HG03064 (cell line): ENCODE data around the gene GAN.
"Not testable (repeated sequence)": the region's sequence is repeated elsewhere in the genome, so short reads cannot be mapped to it uniquely, and the experiment has no call there.

Experiments used
- ATAC-seq: cut with Tn5 transposase; IDR thresholded peaks from one replicate; pipeline ENCODE4 v1.9.1; 2021; ENCODE audit warnings: low read depth; ENCODE audit not compliant: unreplicated experiment

Gene GAN

DNA sequence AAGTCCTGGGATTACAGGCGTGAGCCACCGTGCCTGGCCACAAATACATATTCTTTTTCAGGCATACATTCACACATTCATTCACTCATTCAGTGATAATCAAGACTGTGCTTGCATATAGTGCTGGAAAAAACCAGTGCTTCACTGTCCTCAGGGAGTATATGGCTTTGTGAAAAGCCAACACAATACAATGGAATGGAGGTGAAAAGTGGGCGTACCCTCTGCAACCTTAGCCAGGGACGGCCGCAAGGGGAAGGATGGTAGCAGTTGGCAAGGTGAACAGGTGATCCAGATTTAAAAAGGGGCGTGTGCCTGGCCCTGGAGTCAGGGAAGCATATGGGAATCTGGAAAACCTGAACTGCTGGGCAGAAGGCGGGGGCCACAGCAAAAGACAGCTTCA is 18.1 kb upstream of the GAN start:
- no peak for ATAC-seq

DNA sequence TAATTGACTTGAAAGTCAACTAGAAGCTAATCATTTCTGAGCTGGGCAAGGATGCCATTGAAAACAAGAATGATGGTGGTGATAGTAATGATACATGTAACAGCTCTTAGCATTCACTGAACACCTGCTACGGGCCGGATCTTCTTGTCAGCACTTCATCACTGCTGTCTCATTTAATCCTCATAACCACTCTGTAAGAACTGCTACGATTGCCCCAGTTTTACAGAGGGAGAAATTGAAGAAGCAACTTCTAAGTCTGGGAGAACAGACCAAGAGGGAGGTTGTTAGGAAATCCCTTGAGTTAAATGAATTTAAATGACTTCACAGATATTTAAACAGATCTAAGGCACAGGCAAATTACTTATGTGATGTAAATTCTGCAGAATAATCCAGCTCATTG is 7.0 kb upstream of the GAN start:
- ATAC-seq, result no peak

DNA sequence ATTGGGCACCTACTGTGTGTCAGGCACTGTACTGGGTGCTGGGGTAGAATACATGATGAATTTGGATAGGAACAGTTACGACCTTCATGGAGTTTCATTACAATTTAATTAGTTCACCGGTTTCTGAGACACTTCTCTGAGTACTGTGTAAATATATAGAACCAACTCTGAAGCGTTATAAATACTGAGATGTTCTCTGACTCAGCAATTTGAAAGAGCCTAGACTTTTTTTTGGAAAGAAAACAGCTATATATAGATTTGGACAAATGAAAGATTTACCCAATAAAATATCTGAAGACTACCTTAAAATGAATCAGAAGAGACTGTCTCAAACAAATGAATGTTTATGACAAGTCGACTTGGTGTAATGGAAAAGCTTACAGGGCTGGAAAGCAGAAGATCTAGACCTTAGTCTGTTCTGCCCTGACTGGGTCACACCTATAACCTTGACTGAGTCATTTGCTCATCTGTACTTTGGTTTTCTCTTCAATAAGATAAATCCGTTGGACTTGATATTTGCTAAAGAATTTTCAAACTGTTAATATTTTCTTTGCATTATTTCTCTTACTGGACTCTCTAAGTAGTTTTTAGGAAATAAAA is 4.6 kb upstream of the GAN start:
- ATAC-seq, result no peak

DNA sequence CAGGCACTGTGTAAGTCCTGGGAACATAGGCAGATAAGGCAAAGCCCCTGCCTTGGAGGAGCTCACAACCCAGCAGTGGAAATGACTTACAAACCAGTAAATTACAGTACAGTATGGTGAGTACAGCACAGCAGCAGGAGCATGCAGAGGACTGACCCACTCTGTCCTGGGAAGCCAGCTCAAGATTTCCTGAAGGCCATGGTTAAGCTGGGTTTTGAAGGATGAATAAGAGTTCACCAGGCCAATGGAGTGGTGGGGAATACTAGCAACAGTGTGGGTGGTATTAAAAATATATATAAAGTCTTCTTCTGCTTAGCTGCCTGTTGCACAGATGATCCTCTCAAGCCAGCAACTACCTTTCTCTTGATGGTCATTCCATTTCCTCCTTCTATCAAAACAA is 3.0 kb upstream of the GAN start:
- ATAC-seq, result no peak

DNA sequence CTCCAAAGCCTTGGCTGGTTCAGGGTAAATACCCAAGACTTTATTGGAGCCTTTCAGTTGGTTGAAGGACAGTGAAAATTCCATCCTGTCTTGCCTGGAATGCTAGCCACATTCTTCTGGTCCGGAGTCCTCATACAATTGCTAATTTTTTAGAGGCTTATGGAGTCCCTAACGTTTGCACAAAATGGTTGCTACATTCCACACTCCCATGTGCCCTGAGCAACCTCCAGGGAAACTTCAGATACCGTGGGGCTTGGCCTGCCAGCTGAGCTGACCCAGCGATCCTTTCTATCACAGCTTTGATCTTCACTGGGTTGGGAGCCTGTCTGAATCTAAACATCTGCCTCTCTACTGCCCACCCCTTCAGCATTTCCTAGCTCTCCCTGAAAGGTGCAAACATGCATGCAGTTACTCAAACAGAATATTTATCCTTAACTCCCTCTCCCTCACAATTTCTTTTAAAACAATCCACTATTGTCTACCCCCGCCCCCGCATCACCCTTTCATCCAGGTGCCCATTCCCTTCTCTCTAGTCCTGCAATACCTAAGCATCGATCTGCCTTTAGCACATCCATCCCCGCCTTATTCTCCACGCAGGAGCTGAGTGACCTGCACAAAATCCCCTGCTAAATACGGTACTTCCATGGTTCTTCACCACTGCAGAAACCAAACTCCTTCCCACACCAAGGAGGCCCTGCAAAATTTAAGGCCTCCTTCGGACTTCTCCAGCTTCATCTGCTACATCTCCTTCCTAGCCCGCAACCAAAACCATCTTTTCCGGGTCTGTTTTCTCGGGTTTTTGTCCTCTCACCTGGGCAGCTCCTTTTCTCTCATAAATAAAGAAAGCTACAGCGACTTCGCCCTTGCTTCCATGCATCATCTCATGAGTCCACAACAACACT is 810 bp upstream of the GAN start:
- ATAC-seq, result no peak

DNA sequence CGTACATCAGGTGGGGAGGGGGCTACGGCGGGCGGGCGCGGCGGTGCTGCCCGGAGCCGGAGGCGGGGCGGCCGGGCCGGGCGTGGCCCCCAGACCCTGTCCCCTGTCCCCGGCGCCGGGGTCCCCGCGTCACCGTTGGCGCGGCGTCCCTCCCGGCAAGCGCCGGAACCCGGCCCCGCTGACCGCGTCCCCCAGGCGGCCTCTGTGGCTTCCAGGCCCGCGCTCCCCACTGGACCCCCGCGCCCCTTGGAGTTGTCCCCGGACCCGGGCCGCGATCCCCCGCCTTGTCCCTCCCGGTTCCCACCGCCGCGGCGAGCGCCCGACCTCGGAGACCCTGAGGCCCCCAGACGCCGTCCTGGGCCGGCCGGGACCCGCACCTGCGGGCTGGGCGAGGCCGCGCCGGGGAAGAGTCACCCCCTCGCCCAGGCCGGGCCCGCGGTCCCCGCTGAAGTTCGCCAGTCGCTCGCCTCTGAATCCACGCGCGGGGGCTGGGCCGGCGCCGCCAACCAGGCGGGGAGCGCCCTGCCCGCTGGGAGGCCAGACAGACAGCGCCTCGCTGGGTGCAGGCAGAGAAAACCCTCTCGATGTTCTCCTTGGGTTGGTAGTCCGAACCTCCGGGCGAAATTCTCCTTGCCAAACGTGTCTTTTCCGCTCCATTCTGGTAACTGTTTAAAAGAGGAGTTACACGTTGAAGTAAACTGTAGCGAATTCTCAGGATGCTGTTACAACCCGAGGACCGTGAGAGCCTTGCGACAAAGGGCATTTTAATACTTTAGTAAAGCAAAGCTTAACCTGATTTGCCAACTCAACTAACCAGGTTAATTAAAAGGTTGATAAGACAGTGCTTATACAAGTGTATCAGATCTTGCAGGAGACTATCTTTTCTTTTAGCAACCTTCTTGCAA is 761 bp downstream of the GAN start:
- ATAC-seq, result peak; percentile 26

DNA sequence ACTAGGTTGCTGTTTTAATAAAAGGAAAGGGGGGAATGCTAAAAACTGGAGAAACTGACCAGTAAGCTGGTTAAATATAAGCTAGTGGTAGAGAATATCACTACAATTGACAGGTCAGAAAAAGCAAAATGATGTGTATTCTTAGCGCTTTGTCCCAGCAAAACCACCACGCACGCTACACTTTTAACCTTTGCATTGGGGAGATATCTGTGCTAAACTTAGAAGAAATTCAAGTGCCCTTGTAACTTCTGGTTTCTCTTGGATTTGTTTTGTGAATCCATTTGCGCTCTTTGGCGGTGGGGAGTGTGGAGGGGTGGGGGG is 1.4 kb downstream of the GAN start:
- ATAC-seq, result no peak

DNA sequence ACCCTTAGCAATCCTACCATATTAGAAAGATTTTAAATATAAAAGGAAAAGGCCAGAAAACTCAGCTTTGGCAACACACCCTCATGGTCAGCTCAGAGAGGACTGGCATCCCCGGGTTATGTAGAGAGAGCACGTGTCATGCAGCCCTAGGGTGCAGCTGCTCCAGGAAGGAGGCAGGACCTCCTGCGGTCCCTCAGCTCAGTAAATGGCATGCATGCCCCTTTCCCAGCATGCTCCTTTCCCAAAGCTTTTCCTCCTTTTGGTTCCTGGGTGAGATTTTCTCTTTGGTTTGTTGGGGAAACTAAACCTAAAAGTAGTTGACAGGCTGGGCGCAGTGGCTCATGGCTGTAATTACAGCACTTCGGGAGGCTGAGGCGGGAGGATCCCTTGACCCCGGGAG is 3.9 kb downstream of the GAN start:
- no peak for ATAC-seq

DNA sequence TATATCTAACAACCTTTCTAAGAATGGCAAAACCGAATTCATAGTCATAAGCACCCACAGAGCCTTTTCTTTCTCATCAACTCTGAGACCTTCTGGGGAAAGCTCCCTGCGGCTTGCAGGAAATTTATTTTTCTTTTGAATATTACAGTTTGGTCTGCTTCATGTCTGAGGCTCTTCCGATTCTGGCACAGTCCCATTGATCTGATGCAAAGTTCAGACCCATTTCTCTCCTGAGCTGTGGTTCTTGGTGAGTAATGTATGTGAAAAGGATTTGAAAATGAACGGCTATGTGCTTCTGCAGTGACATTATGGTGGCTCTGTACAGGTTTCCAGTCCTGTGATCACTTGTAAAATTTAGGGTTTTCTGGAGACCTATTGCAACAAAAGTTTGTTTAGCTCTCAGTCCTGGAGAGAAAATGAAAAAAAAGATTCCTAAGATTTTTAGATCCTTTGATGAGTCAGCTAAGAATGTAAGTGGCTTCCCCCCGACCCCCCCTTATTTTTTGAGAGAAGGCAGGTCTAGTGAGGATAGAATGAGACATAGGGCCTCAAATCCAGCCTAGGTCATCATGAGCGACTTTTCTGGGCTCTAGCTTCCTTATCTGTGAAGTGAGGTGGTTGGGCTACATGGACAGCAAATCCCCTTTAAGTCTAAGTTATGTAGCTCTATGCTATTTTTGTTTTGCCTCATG is 4.6 kb downstream of the GAN start:
- ATAC-seq, result no peak

DNA sequence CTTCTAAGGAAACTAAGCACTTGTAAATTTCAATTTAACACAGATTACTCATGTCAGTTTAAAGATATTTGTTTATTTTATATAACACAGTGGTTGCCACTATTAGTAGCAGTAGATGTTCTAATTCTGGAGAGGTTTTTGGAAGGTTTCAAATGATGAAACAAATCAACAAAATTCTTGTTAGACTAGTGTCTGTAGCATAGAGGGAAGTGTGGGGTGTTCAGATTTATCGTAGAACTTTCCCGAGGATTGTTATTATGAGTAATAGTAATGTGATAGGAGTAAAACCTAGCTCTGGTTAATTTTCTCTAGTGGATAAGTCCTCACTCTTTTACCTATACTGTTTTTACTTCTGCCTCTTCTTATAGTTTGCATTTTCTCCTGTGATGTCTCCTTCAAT is 6.3 kb downstream of the GAN start:
- ATAC-seq, result no peak

DNA sequence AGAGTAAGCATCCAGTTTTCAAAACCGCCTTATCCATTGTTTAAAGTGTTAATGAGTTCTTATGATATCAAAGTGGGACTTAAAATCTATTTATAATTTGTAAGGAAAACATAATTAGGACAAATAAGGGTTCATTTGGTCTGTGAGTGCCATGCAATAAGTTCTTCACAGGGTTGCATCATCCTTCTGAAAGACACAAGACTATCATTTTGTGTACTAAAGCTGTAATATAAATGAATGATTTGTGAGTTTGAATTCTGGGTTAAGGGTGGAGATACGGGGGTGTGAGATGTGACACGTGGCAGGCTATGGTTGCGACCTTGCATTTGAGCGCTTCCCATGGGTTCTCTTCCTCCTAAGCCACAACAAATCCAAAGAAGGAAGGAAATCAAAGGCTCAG is 6.8 kb downstream of the GAN start:
- no peak for ATAC-seq

DNA sequence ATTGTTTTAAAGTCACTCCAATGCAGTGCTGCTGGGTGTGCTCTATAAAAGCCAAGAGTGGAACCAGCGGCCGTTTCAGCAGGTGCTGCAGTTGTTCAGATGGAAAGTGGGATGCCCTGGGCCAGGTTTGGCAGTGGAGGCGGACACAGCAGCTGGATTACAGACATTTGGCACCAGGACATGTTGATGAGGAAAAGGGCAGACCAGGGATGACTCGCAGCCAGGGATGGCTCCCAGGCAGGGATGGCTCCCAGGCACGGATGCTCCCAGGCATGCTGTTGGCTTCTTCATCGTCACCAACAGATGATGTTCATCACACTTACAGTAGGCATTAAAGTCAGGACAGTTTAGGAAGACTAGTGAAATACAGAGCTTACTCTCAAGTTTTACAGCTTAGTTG is 10.0 kb downstream of the GAN start:
- ATAC-seq, result no peak

DNA sequence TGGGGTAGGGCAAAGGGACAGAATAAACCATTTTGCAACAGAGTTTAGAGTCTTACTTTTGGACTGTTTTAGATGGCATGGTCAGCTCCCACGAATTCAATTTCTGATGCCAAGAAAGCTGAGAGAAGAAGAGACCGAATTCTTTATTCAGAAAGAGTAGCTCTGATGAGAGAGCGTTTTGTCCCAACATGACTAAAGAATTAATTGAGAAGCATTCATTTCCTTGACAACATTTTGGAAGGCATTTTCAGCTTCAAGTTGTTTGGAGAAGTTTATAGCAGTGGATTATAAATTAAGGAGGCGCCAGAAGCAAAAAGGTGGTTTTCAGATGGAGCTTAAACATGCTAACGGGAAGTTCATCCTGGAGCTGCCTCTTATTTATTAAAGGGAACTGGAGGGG is 12.2 kb downstream of the GAN start:
- ATAC-seq, result no peak

DNA sequence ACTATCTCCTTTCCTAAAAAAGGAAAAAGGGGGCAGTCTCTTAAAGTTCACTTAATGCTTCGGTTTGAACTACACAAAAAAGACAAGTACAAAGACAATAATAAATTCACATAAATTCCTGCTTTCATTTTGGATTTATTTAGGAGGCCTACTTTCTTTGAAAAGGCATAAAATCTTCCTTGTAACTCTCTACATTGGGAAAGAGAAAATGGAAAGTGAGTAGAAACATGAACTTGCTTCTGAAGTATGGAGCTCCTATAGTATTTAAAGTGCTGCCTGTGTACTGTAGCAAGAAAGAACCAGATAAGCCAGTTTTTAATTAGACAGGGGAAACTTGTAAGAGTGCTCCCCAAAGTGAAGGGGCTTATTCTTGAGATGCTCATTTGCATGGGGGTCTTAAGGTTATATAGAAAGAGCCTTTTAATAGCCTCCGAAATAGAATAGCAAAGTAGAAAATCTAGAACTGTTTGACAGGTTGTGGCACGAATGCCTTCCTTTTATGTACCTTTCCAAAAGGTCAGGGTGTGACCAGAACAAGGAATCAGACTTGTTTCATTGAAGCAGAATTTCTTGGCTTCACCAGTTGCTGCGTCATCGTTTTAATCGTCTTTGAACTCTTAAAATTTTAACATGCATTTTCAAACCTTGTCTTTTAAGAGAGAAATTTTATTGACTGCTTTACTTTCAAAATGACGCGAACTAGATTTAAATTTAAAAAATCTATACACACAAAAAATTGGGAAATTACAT is 12.9 kb downstream of the GAN start:
- no peak for ATAC-seq

DNA sequence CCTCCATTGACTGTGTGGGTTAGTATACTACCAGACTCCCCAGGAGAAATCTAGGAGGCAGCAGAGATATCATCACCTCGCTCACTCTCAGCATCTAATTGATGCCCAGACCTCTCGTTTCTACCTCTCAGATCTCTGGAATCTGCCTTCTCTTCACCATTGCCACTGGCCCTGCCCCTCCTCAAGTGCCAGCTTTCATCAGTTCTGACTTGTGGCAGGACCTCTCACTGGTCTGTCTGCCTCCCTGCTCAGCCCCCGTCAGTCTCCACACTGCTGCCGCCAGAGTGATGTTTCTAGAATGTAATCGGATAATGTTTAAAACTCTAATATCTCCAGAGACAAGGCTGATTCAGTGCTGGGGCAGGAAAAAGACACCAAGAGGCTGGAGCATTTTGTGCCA is 15.2 kb downstream of the GAN start:
- ATAC-seq, result no peak

DNA sequence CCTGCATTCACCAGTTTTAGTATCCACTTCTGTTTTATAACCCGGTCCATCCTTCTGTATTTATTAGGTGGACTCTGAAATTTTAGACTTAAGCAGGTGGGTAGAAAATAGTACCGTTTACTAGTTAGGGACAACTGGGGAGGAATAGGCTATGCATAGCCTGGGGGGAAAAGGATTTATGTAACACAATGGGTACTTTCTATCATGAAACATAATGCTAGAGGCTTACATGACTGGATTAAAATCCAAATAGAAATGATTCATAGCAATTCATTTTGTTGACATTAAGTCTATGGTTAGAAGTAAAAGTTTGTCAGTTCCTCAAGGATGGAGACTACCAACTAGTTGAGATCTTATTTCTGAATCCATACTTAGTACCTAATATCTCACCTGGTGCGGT is 18.6 kb downstream of the GAN start:
- ATAC-seq, result no peak

DNA sequence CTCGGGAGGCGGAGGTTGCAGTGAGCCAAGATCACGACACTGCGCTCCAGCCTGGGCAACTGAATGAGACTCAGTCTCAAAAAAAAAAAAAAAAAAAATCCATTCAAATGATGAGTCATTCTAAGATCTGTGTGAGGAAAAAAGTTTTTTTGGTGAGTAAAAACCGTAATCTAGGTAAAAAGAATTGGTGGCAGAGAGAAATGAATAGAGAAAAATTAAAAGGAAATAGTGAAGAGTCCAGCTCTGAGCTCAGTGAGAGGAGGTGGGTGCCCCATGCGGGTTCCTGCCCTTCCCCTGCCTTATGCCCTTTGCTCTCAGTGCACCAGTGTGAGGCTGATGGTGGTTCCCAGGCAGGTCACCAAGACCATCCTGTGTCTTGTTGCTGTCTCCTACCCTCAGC is 20.9 kb downstream of the GAN start:
- ATAC-seq, result no peak

DNA sequence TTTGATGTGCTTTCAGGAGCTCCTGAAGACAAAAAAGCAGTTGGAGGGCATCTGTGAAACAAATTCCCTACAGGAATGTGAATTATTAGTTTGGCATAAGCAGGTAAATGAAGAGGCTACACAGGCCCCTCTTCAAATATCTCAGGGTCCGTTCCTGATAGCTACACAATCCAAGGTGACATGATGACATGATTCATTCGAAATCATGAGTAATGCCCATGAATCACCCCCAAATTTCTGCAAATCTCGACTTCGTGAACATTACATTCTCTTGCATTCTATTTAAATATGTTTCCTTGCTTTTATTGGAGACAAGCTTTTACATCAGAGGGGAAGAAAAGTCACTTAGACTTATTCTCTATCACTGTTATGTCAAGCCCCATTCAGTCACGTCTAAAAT is 22.3 kb downstream of the GAN start:
- no peak for ATAC-seq

DNA sequence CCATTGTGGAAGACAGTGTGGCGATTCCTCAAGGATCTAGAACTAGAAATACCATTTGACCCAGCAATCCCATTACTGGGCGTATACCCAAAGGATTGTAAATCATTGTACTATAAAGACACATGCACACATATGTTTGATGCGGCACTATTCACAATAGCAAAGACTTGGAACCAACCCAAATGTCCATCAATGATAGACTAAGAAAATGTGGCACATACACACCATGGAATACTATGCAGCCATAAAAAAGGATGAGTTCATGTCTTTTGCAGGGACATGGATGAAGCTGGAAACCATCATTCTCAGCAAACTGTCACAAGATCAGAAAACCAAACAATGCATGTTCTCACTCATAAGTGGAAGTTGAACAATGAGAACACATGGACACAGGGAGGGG is 30.4 kb downstream of the GAN start:
- ATAC-seq, result not testable (repeated sequence)

DNA sequence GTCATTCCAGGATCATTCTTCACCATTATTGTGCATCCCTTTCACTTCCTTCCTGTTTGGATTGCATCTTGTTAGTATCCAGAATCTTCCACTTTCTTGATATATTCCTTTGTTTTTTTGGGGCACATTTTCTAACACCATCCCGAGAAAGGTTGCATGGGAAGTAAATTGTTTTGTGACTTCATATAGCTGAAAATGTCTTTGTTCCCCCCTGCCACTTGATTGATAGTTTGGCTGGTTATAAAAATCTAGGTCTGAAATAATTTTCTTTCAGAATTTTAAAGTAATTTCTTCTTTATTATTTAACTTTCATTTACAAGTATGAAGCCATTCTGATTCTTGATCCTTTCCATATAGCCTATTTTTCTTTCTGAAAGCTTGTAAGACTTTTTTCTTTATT is 32.7 kb downstream of the GAN start:
- ATAC-seq, result no peak
